Esophagus squamous epithelium (tissue), 5 donors: ENCODE measurements around the gene ZNF441. TPM values are rescaled to one million over a fixed set of nuclear protein-coding genes. Genes with fewer than 3 reads are reported as not detected.
A peak's percentile ranks its signal among the peaks of the same experiment; 100 is the strongest.
"Not testable (repeated sequence)": the region's sequence is repeated elsewhere in the genome, so short reads cannot be mapped to it uniquely, and the experiment has no call there.

Experiments used
- DNase-seq: peaks from one replicate; lab custom pipeline; 2025; lab: John Stamatoyannopoulos, UW
- H3K27ac ChIP-seq, 4 donors: fragments of 200-600 bp; sonication (generic); one replicate each; pipeline ENCODE4 v1.5.1; 2016 to 2019; ENCODE audit warnings: mild to moderate bottlenecking in 1 of 4
- H3K27me3 ChIP-seq, 4 donors: fragments of 200-600 bp; sonication (generic); 1 replicate in 3 of 4; 2 replicates in 1 of 4; pipeline versions ENCODE4 v1.5.1 to v1.6.0; 2017 to 2021; ENCODE audit warnings: antibody characterized with exemption in 1 of 4
- H3K36me3 ChIP-seq, 3 donors: fragments of 200-600 bp; sonication (generic); one replicate each; pipeline ENCODE4 v1.5.1; 2016 to 2019
- H3K4me1 ChIP-seq, 3 donors: fragments of 200-600 bp; sonication (generic); one replicate each; pipeline ENCODE4 v1.5.1; 2017 to 2019
- H3K4me3 ChIP-seq, 4 donors: fragments of 200-600 bp; sonication (generic); 1 replicate in 3 of 4; 2 replicates in 1 of 4; pipeline ENCODE4 v1.5.1; 2016 to 2019; ENCODE audit warnings: mild to moderate bottlenecking in 2 of 4, moderate library complexity in 1 of 4
- H3K9me3 ChIP-seq, 3 donors: fragments of 200-600 bp; sonication (generic); one replicate each; pipeline ENCODE4 v1.5.1; 2016 to 2019
- CTCF ChIP-seq, 6 experiments: fragments of 450-650 bp in 4 of 6; fragments of 200-600 bp in 2 of 6; sonication (generic) in 2 of 6; IDR thresholded peaks; one replicate each; pipeline ENCODE4 v1.5.1; 2016 to 2019; ENCODE audit warnings: antibody characterized with exemption in 6 of 6, mild to moderate bottlenecking in 4 of 6, moderate library complexity in 4 of 6
- POLR2A ChIP-seq, 4 donors: fragments of 450-650 bp; IDR thresholded peaks; one replicate each; pipeline ENCODE4 v1.6.1; 2017; ENCODE audit warnings: antibody characterized with exemption in 4 of 4, mild to moderate bottlenecking in 4 of 4, moderate library complexity in 3 of 4
- WGBS, 2 donors: methylation state at CpG; one replicate each; pipeline ENCODE4 v1.1.5; 2018; 5-methylcytosine and 5-hydroxymethylcytosine counted together
- intact Hi-C: fragments of 100-400 bp; cut with DNase I; formaldehyde crosslinking; loops from one replicate; pipeline ENCODE4 v1.15.0; 2022
- total RNA-seq, 4 donors: library from RNA; depleted of rRNA; stranded (reverse); fragments of >200 nt; gene quantifications; one replicate each; pipeline ENCODE4 v1.1.0, GENCODE V29; 2016
- donor health status: DM: yes; HTN: yes; CAD: no.

The ZNF441 gene
- total RNA-seq, 4 donors from 2014 or later = 1.0 to 5.7 (median 2.4) TPM

- TF ChIP-seq CTCF (IDR thresholded peaks at IDR 0.05) (no peak), POLR2A (IDR thresholded peaks at IDR 0.05) (no peak)
- H3K4me3 ChIP-seq = peak overlapping the region; percentile 66 to 84 (median 79)
- no peak for DNase-seq
- peaks cover 0 to 32% (median 13%) of the 10 kb centered on the region in 3 donors for H3K4me1 ChIP-seq
- intact Hi-C loops = no loop called here
- peaks cover 0 to 32% (median 0%) of the 10 kb centered on the region in 3 donors for H3K36me3 ChIP-seq
- 2 to 25% methylated on average over 4 to 9 of the region's 13 CpGs for WGBS, 2 donors
- H3K27me3 ChIP-seq = no peaks in the 10 kb centered on the region
- peaks cover 0 to 29% (median 0%) of the 10 kb centered on the region in 3 donors for H3K9me3 ChIP-seq
- peak overlapping the region; percentile 91 to 95 (median 94) for H3K27ac ChIP-seq
Observed at GRCh38 chr19:11814700-11815035, 47.9 kb downstream of the ZNF441 start.

GRCh38 chr19:11821474-11822109 lies 54.8 kb downstream of the ZNF441 start:
- H3K9me3 ChIP-seq = peaks cover 0 to 71% (median 15%) of the 10 kb centered on the region in 3 donors
- no peak overlapping the region for H3K4me3 ChIP-seq
- no peaks in the 10 kb centered on the region for H3K27me3 ChIP-seq
- intact Hi-C loops = no loop called here
- H3K4me1 ChIP-seq = peaks cover 0 to 4% (median 0%) of the 10 kb centered on the region in 3 donors
- no peak for DNase-seq
- TF ChIP-seq POLR2A (IDR thresholded peaks at IDR 0.05) (no peak), CTCF (IDR thresholded peaks at IDR 0.05) (no peak)
- 60 to 91% methylated on average over 4 to 5 of the region's 5 CpGs for WGBS, 2 donors
- peaks cover 0 to 88% (median 4%) of the 10 kb centered on the region in 3 donors for H3K36me3 ChIP-seq
- no peak overlapping the region for H3K27ac ChIP-seq

- H3K27me3 ChIP-seq, H3K27ac ChIP-seq, H3K4me1 ChIP-seq, H3K4me3 ChIP-seq, intact Hi-C loops, DNase-seq: not testable (repeated sequence)
- peaks cover 5 to 94% (median 67%) of the 10 kb centered on the region in 3 donors for H3K9me3 ChIP-seq
- H3K36me3 ChIP-seq = peaks cover 24 to 99% (median 30%) of the 10 kb centered on the region in 3 donors
- WGBS, 2 donors = 81 to 92% methylated on average over 6 to 7 of the region's 7 CpGs
Observed at GRCh38 chr19:11828957-11829876, 62.4 kb downstream of the ZNF441 start.

GRCh38 chr19:11832253-11832912 lies 65.6 kb downstream of the ZNF441 start:
- intact Hi-C loops = no loop called here
- Histone ChIP-seq H3K27ac (no peak overlapping the region), H3K9me3 (peaks cover 5 to 97% (median 74%) of the 10 kb centered on the region in 3 donors), H3K4me3 (no peak overlapping the region), H3K27me3 (no peaks in the 10 kb centered on the region), H3K4me1 (peaks cover 0 to 3% (median 0%) of the 10 kb centered on the region in 3 donors), H3K36me3 (peaks cover 24 to 74% (median 33%) of the 10 kb centered on the region in 3 donors)
- WGBS, 2 donors = 91 to 94% methylated on average over 7 to 8 of the region's 8 CpGs
- DNase-seq = no peak
- no peak for TF ChIP-seq POLR2A (IDR thresholded peaks at IDR 0.05)
- no peak for TF ChIP-seq CTCF (IDR thresholded peaks at IDR 0.05)

GRCh38 chr19:11833541-11833940 lies 66.7 kb downstream of the ZNF441 start:
- Histone ChIP-seq H3K4me3 (no peak overlapping the region), H3K9me3 (peaks cover 5 to 96% (median 65%) of the 10 kb centered on the region in 3 donors), H3K27ac (no peak overlapping the region), H3K4me1 (peaks cover 0 to 3% (median 0%) of the 10 kb centered on the region in 3 donors), H3K36me3 (peaks cover 24 to 63% (median 33%) of the 10 kb centered on the region in 3 donors), H3K27me3 (no peaks in the 10 kb centered on the region)
- no peak for DNase-seq
- TF ChIP-seq POLR2A (IDR thresholded peaks at IDR 0.05) (no peak), CTCF (IDR thresholded peaks at IDR 0.05) (no peak)
- WGBS, 2 donors = 100% methylated on average over 2 of the region's 2 CpGs
- intact Hi-C loops = no loop called here
